NB4 (cell line): Measurements from ENCODE around the gene USP44.

Source experiments
- DNase-seq: peaks from one replicate; pipeline ENCODE4 v3.0.0; 2010; ENCODE audit warnings: low read depth
- H3K4me3 ChIP-seq: one replicate; pipeline ENCODE4 v1.5.1; 2011; ENCODE audit warnings: mild to moderate bottlenecking, low read depth, low read length, moderate library complexity
- MYC ChIP-seq: IDR thresholded peaks from 2 replicates; pipeline ENCODE4 v1.6.1; 2011; ENCODE audit warnings: low read depth, low read length
- POLR2A ChIP-seq: IDR thresholded peaks from 2 replicates; pipeline ENCODE4 v1.6.1; 2011; ENCODE audit warnings: mild to moderate bottlenecking; ENCODE audit not compliant: insufficient read length; ENCODE audit errors: extremely low read depth
- TF ChIP-seq, protein P1 (sequence below): IDR thresholded peaks from one replicate; pipeline ENCODE4 v1.5.1; 2012; ENCODE audit warnings: low read depth, low read length
- TF ChIP-seq, protein P2 (sequence below): IDR thresholded peaks from 2 replicates; pipeline ENCODE4 v1.6.1; 2011; ENCODE audit warnings: low read depth, low read length

Gene USP44

DNA sequence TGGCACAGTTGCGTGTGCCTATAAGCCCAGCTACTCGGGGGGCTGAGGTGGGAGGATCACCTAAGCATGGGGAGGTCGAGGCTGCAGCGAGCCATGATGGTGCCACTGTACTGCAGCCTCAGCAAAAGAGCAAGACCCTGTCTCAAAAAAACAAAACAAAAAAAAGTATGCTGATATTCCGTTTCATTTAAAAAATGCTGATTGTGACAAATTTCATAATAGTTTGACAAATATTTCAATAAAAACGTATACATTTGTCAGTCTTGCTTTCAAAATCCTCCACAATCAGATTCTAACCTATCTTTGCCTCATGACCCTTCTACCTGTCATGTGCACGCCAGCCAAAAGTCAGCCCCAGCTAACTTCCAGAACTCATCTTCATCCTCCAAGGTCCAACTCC, 9.8 kb downstream of the USP44 start:
- DNase-seq = no peak
- TF ChIP-seq MYC = no peak
- TF ChIP-seq, protein P1, sequence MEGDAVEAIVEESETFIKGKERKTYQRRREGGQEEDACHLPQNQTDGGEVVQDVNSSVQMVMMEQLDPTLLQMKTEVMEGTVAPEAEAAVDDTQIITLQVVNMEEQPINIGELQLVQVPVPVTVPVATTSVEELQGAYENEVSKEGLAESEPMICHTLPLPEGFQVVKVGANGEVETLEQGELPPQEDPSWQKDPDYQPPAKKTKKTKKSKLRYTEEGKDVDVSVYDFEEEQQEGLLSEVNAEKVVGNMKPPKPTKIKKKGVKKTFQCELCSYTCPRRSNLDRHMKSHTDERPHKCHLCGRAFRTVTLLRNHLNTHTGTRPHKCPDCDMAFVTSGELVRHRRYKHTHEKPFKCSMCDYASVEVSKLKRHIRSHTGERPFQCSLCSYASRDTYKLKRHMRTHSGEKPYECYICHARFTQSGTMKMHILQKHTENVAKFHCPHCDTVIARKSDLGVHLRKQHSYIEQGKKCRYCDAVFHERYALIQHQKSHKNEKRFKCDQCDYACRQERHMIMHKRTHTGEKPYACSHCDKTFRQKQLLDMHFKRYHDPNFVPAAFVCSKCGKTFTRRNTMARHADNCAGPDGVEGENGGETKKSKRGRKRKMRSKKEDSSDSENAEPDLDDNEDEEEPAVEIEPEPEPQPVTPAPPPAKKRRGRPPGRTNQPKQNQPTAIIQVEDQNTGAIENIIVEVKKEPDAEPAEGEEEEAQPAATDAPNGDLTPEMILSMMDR = no peak
- TF ChIP-seq POLR2A = no peak
- TF ChIP-seq, protein P2, sequence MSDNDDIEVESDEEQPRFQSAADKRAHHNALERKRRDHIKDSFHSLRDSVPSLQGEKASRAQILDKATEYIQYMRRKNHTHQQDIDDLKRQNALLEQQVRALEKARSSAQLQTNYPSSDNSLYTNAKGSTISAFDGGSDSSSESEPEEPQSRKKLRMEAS = no peak
- H3K4me3 ChIP-seq = no peak overlapping the region

DNA sequence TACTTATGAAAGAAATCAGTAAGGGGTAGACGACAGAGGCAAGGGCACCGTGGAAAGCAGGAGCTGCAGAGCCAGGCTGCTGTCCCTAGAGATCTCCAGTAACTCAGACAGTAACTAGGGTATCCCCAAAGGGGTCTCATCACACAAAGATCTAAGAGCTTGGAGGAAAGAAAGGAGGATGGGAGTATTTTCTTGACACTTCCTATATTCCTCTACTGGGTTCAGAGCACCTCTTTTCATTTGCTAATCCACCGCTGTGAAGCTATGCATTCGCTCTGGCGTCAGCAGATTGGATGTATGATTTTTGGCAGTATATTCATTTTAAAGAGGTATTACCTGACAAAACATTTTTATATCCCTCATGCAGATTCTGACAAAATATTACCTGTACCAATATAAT, 12.6 kb downstream of the USP44 start:
- no peak for DNase-seq

DNA sequence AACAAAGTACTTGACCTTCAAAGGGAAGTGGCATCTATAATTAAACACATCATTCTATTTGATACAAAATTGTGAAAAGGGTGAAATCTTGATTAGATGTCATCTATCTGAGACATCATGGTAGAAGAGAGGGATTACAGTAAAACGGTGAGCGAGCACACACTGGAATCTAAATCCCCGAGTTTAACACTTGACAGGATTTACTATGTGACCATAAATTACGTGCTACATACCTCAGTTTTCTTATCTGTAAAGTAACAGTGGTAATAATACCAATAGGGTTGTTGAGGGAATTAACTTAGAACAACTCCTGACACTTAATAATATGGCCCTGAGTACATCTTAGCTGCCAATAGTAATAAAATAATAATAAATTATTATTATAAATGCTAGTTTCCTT, 13.3 kb downstream of the USP44 start:
- DNase-seq = no peak
- TF ChIP-seq, protein P1 = no peak
- TF ChIP-seq MYC = no peak
- no peak for TF ChIP-seq POLR2A
- TF ChIP-seq, protein P2 = no peak
- H3K4me3 ChIP-seq = no peak overlapping the region

More for the DNA sequence above, 12.6 kb downstream of the USP44 start:
- TF ChIP-seq, protein P2 = no peak
- no peak for TF ChIP-seq MYC
- TF ChIP-seq, protein P1 = no peak
- TF ChIP-seq POLR2A = no peak
- no peak overlapping the region for H3K4me3 ChIP-seq

DNA sequence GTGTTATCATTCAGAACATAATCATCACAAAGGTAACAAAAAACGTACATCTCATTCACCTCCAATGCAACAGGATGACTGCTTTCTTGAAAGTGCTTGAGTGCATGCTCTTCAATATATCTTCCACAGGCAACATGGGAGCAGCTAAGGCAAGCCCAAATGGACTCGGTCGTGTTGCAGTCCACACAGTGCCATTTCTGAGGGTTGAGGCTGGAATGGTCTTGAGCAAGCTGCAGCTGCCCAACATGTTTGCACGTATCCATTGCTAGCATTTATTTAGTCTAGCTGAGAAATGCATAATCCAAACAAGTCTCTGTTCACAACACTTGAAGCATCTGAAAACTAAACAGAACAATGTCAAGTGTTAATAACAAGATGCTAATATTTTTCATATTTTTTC, 17.3 kb downstream of the USP44 start:
- TF ChIP-seq, protein P2 = no peak
- TF ChIP-seq POLR2A = no peak
- no peak for TF ChIP-seq MYC
- TF ChIP-seq, protein P1 = no peak
- no peak overlapping the region for H3K4me3 ChIP-seq
- DNase-seq = no peak

DNA sequence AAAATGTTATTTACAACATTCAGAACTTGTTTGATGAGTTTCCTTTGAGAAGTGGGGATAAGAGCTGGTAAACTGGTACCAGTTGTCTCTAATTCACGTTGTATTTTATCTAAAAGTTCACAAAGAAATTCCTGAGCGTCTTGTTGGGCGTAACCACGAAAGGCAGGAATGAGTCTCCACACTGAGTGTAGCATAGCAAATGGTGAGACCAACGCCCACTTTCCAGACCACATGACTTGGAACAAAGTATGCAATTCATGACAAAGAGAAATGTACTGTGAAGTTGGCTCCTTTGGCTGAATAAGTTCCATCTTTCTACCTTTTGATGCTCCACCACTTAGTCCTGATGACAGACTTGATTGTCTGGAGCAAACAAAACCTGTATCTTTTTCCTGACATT, 18.4 kb downstream of the USP44 start:
- TF ChIP-seq, protein P1 = no peak
- TF ChIP-seq POLR2A (no peak), MYC (no peak)
- TF ChIP-seq, protein P2 = no peak
- H3K4me3 ChIP-seq = no peak overlapping the region
- DNase-seq = no peak
